GM19455 (cell line): ENCODE measurements around the gene ANKRD36.
"Not testable (repeated sequence)": the region's sequence is repeated elsewhere in the genome, so short reads cannot be mapped to it uniquely, and the experiment has no call there.

Experiments used
- ATAC-seq: cut with Tn5 transposase; IDR thresholded peaks from one replicate; pipeline ENCODE4 v1.9.1; 2021; ENCODE audit not compliant: unreplicated experiment

ANKRD36 gene

DNA sequence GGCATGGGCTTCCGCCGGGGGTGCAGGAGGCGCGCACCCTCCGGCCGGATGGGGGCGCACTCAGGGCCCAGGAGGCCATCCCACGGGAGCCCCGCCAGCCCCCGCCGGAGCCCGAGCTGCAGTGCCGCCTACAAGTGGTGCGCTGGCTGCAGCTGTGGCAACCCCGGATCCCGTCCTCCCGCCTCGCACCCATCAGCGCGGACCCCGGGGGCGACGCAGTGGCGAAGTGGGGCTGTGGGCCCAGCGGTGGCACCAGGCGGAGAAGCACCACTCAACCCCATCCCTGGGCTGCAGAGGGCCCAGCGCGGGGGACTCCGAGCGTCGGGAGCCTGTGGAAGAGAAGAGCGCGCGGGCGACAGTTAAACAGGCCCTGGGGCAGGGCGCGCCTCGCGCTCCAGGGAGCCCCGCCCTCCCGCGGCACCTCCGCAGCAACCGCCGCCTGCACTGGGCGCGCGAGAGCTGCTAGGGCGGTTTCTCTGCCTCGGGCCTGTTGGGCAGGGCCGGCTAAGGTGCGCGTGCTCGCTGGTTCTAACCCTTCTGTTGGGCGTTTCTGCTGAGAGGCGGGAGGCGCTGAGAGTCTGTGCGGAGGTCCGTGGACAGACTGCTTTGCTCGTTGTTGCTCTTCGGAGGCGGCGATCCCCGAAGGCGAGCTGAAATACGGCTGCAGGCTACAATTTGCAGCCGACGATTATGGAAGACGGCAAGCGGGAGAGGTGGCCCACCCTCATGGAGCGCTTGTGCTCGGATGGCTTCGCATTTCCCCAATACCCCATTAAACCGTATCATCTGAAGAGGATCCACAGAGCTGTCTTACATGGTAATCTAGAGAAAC lies at the start of gene ANKRD36:
Gene ANKRD36 (plus strand): TSS at position 104 of the 832 bp plus-strand sequence. CDS start 587 bp downstream, at position 691.
- ATAC-seq: peak; percentile 96

DNA sequence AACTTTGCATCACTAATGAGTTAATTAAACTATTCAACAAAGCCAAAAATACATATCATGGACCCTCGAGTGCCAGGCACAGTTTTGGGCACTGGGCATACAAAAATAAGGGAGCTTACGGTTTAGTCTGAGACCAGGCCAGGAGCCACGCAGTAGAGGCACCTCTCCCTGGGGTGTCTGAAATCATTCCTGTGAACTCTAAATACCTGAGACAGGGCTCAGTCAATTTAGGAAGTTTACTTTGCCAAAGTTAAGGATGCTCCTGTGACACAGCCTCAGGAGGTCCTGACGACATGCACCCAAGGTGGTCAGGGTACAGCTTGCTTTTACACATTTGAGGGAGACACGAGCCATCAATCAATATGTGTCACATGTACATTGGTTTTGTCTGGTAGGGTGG lies 46.9 kb upstream of the ANKRD36 start:
- ATAC-seq: not testable (repeated sequence)

DNA sequence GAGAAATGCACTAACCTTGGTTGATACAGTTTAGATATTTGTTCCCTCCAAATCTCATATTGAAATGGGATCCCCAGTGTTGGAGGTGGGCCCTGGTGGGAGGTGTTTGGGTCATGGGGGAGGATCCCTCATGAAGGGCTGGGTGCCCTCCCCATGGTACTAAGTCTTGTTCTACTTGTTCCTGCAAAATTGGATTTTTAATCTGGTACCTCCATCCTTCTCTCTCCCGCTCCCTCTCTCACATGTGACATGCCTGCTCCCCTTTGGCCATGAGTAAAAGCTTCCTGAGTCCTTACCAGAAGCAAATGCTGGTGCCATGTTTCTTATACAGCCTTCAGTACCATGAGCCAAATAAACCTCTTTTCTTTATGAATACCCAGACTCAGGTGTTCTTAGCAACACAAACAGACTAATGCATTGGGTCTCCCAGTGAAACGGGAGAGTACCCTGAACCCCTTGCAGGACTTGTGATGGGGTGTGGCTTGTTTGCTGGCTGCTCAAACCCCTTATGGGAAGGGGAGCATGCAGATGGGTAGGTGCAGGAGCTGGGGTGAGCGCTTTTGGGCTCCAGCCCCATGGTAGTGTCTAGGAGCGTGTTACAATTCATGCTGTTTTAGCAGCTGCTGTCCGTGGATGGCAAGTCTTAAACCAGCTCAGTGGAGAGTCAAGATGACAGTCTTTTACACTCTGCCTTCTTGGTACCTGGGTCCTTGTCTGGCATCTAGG lies 45.5 kb upstream of the ANKRD36 start:
- ATAC-seq: no peak

DNA sequence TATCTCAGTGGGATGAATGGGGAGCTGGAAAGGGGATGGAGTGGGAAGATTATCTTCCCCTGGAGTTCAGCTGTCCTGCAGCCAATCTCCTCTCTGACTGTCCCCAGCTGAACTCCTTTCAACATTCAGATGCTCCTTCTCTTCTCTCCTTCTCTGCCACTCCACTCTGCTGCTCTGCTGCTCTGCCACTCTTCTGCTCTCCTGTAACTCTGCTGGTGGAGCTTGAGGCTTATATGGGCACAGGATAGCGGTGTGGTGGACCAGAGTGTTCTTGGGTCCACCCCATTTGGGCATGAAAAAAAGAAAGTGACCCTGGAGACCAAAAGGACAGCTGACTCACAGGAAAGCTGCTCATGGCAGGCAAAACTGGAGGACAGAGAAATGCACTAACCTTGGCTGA lies 44.9 kb upstream of the ANKRD36 start:
- ATAC-seq: no peak

DNA sequence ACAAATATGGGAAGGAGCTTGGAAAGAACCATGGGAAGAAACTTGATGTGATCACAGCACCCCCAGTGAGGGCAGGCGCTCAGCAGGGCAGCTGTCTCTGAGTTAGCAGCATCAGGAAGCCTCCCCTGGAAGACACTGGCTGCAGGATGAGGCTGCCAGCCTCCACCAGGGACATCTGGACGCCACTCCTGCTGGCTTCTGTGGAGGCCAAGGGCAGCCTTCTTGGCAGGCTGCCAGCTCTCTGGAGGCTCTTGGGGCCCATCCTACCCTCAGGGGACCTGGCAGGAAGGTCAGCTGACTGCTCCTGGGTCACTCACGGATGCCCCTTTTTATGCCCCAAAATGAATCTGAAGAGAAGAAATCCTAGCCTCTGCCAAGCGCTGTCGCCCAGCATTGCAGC lies 44.2 kb upstream of the ANKRD36 start:
- ATAC-seq: not testable (repeated sequence)

DNA sequence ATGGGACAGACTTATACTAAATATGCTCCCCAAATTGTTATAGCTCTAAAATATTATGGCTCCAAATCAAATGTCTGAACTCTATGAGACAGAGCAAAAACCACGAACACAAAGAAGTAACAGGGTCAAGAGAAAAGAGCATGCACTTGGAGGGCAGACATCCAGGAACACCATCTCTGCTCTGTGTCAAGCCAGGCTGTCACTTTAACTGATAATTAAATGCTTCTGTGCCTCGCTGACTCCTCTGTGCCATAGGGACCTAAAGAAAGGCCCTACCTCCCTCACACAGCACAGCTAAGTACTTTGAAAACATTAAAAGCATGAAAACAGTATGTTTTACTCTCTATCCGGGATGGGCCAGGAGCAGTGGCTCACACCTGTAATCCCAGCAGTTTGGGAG lies 42.0 kb upstream of the ANKRD36 start:
- not testable (repeated sequence) for ATAC-seq

DNA sequence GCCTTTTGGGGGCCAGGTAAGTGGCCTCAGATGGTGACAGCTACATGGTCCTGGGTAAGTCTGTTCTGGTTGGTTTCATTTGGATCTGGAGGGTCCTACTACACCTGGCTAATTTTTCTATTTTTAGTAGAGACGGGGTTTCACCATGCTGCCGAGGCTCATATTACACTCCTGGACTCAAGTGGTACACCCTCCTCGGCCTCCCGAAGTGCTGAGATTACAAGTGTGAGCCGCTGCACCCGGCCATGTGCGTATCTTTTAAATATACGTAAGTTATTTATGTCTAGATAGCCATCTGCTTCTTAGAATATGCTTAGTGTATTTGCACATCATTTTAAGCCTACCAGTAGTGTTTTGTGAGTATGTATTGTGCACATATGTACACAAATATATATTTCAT lies 35.7 kb upstream of the ANKRD36 start:
- ATAC-seq: not testable (repeated sequence)

DNA sequence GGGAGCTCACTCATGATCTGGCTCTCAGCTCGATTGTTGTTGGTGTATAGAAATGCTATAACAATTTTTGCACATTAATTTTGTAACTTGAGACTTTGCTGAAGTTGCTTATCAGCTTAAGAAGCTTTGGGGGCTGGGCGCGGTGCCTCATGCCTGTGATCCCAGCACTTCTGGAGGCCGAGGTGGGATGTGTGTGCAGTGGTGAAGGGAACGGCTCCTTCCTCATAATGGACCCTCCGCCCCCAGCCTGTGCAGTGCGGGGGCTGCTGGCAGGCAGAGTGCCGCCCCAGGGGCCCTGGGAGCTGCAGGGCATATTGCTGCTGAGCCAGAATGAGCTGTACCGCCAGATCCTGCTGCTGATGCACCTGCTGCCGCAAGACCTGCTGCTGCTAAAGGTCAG lies 32.1 kb upstream of the ANKRD36 start:
- not testable (repeated sequence) for ATAC-seq

DNA sequence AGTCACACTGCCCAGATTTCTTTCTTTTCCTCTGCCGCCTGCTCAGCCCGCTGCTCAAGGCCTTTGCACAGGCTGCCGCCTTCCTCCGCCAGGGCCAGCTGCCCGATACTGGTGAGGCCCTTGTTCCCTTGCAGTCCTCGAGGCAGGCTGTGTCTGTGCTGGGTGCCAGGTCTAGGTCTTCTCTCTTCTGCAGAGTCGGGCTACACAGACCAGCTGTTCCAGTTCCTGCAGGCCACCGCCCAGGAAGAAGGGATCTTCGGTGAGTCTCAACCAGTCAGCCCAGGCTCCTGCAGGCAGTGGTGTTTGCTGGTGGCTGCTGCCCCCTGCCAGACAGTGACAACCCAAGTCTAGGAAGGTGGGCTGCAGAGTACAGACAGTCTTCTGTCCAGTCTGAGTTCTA lies 30.7 kb upstream of the ANKRD36 start:
- ATAC-seq: not testable (repeated sequence)

DNA sequence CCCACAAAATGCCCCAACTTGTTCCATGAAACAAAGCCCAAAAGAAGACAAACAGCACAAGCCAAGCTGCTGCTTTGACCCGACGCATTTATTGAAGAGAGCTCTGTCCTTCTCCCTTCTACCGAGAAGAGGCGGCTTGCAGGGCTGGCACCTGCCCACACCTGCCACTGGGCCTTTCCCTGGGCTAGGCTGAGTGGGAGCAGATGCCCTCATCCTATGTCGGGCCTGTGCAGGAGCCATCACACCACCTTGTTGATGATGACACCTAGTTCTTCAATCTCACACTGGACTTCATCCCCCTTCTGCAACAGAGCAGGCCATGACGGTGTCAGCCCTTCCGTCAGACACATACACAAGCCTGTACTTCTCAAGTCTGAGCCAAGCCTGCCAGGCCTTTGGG lies 29.4 kb upstream of the ANKRD36 start:
- not testable (repeated sequence) for ATAC-seq

DNA sequence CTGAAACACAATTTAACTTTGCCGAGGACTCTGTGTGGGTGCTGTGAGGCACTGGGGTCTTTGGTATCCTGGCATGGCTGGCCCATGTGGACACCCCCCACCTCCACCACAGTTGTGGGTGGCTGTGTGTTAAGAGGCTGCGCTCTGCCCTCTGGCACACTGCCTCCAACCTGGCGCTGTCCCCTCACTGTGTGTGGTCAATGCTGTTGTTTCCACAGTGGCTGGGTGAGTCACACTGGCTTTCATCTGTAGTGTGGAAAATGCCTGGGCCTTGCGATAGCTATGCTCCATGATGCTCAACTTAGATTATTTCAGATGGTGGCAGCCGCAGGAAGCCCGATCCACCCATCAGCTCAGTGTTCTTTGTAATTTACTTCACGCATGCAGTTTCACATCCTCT lies 27.9 kb upstream of the ANKRD36 start:
- not testable (repeated sequence) for ATAC-seq

DNA sequence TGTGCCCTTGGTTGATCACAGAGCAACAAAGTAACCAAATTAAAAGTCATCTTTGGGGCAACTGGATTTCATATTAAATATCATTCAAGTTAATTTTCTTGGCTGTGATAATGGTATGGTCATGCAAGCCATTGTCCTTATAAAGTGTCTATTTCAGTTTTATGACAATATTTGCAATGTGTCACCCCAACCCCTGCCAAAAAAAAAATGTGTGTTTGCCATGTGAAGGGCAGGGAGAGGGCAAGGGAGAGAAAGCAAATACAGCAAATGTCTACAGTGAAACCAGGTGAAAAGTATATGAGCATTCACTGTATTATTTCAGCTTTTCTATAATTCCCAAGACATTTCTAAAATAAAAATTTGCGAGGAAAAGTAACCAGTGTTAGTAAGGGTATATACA lies 24.2 kb upstream of the ANKRD36 start:
- ATAC-seq: not testable (repeated sequence)

DNA sequence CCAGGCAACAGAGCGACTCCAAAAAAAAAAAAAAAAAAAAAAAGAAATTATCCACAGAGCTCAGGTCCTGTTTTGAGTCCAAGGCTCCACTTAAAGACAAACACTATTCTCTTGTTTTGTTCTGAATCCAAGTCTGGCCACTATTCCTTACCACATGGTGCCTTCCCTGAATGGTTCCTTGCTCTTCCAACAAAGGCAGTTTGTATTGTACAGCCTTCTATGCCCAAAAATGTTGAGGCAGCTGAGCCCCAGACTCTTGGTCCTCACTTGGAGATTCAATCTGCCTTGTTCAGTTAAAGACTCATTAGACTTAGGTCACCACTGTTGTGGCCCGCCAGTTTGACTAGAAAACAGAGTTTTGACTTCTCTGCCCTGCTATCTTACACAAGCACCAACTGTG lies 20.0 kb upstream of the ANKRD36 start:
- ATAC-seq: not testable (repeated sequence)

DNA sequence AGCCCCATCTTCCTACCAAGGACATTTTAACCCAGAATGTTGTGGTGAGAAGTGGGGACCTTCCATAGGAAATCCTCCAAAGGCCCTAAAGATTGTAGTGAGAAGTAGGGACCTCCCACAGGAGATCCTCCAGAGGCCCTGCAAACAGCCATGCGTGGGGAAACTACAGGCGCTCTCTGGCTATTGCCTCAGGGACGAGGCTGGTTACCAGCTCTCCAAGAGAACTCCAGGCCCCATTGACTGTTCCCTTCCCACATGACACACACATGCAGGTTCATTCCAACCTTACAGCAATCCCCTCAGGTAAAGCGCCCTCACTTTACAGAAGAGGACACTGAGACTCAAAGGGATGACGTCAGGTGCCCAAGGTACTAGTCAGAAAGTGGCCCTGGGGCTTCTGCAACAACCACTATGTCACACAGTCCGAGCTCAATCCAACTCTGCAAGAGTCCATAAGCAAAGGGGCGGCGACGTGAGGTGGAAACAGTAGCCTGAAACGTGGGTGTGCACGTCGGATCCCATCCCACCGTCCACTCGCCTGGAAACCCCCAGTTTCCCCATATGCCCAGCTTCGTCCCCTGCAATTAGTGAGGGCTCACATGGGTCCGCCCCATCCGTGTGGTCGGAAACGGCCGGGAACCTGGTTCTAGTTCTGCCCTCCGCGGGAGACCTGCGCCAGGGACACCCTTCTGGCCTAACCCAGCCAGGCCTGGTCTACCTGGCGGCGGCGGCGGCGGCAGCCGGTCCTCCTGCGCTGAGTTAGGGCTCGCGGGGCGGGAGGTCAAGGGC lies 18.8 kb upstream of the ANKRD36 start:
- peak; percentile 45 for ATAC-seq

DNA sequence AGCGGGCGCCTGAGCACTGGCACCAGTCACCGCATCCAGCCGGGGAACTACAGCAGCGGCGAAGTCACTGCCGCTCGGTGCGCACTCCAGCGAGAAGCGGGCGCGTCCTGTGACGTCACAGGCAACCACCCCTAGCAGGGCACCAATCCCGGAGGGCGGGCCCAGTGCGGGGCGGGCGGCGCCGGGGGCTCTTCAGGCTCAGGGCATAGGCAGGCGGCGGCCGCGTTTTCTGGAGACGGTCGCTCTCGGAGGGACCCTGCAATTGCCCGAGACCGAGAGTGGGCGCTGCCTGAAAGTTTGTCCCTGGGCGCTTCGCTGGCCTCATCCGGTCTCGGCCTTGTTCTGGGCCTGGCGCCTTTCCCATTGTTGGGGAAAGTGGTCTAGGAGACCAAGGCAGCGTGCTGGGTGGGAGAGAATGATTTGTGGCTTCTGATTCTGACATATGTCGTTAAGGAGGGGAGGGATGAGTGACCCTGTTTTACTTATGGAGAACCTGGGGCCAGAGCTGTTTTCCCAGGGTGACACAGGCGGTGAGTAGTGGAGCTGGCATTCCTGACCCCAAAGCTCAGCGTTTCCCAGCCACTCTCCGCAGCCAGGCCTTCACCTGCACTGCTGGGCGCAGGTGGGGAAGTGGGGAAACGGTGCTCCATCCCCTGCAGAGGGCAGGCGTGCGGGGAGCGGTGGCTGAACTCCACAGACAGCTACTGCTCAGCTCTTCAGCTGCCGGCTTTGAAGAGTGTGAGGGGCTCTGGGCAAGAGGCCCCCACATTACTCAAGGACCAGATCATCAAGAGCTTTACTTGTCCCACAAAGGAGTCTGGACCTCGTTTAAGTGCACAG lies 18.0 kb upstream of the ANKRD36 start, which contains the start of gene FAHD2B:
Gene FAHD2B (minus strand): TSS at position 111 of the 840 bp plus-strand sequence. CDS start 3,176 bp downstream, outside the sequence.
- ATAC-seq: peak; percentile 91

DNA sequence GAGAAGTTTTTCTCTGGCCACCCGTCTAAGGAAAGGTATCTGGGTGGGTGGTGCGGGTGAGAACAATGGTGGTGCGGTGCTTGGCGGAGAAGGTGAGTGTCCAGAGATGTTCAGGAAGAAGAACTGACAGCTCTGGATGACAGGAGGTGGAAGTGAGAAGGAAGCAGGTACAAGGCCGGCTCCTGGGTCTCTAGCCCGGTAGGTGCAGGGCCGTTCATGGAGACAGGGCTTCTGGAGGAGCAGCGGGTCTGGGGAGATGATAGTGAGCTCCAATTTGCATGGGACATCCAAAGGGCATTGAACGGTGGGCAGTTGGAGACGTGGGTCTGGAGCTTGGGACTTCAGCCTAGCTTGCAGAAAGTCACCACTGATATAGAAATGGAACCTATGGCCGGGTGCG lies 17.3 kb upstream of the ANKRD36 start:
- ATAC-seq: no peak

DNA sequence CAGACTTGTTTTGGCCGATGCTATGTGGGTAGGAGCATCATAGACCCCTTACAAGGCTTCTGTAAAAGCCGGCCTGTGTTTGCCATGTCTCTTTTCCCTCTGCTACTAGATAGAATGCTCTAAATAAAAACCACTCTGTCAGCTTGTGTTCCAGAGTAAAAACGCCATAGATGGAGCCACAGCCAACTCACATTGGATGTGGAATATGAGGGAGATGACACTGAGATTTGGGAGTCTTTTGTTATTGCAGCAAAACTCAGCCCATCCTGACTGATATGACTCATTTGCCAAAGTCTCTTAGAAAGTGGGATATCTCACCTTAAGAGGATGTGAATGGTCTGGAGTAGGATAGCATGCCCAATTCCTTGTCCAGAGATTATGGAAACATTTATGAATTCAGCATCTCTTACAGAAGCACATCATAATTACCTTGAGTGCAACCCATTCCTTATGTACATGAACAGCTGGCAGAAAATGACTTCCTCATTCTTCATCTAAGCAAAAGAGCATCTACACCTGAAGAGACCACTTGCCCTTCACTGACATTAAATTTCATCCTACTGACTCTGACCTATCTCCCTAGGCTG lies 14.1 kb upstream of the ANKRD36 start:
- not testable (repeated sequence) for ATAC-seq

DNA sequence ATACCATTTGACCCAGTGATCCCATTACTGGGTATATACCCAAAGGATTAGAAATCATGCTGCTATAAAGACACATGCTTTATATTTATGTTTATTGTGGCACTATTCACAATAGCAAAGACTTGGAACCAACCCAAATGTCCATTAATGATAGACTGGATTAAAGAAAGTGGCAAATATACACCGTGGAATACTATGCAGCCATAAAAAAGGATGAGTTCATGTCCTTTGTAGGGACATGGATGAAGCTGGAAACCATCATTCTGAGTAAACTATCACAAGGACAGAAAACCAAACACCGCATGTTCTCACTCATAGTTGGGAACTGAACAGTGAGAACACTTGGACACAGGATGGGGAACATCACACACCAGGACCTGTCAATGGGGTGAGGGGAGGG lies 6.1 kb upstream of the ANKRD36 start:
- ATAC-seq: not testable (repeated sequence)

DNA sequence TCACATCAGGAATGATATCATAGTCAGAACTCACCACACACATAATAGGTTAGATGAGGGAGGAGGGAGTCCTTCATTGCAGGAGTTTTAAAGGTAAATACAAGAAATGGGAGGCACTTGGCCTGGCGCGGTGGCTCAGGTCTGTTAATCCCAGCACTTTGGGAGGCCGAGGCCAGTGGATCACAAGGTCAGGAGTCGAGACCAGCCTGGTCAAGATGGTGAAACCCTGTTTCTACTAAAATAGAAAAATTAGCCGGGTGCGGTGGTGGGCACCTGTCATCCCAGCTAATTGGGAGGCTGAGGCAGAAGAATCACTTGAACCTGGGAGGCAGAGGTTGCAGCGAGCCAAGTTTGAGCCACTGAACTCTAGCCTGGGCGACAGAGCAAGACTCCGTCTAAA lies 1.7 kb upstream of the ANKRD36 start:
- ATAC-seq: not testable (repeated sequence)
